Gastrocnemius medialis (tissue), 4 donors: Measurements from ENCODE around the gene ASZ1. TPM values are rescaled to one million over a fixed set of nuclear protein-coding genes. Genes with fewer than 3 reads are reported as not detected.

Experiments used
- ATAC-seq, 2 donors: fragments of 150-250 bp; one replicate each; pipeline ENCODE4 v1.9.1; 2016
- DNase-seq, 2 donors: peaks; one replicate each; pipeline ENCODE4 v3.0.0-alpha.2; 2019
- H3K27ac ChIP-seq, 4 donors: fragments of 200-600 bp; sonication (generic); 1 replicate in 1 of 4; 2 replicates in 3 of 4; pipeline ENCODE4 v1.5.1; 2016 to 2018; ENCODE audit warnings: mild to moderate bottlenecking in 2 of 4, moderate library complexity in 1 of 4
- H3K27me3 ChIP-seq, 3 donors: fragments of 200-600 bp; sonication (generic) in 2 of 3; 1 replicate in 1 of 3; 2 replicates in 2 of 3; pipeline versions ENCODE4 v1.5.1 to v1.6.0; 2016 to 2019; ENCODE audit warnings: mild to moderate bottlenecking in 1 of 3, moderate library complexity in 1 of 3
- H3K36me3 ChIP-seq, 2 donors: fragments of 200-600 bp; sonication (generic) in 1 of 2; one replicate each; pipeline ENCODE4 v1.5.1; 2017 to 2018
- H3K4me1 ChIP-seq, 2 donors: fragments of 200-600 bp; sonication (generic) in 1 of 2; one replicate each; pipeline ENCODE4 v1.5.1; 2016 to 2017; ENCODE audit warnings: mild to moderate bottlenecking in 2 of 2
- H3K4me3 ChIP-seq, 4 donors: fragments of 200-600 bp; sonication (generic) in 3 of 4; 1 replicate in 1 of 4; 2 replicates in 3 of 4; pipeline ENCODE4 v1.5.1; 2016 to 2019; ENCODE audit warnings: mild to moderate bottlenecking in 2 of 4
- H3K9me3 ChIP-seq, 3 donors: fragments of 200-600 bp; sonication (generic) in 2 of 3; 1 replicate in 1 of 3; 2 replicates in 2 of 3; pipeline ENCODE4 v1.5.1; 2016 to 2019
- POLR2A ChIP-seq, 2 donors: fragments of 450-650 bp; IDR thresholded peaks; one replicate each; pipeline ENCODE4 v1.6.1; 2017; ENCODE audit warnings: antibody characterized with exemption in 2 of 2, mild to moderate bottlenecking in 2 of 2, moderate library complexity in 2 of 2
- in situ Hi-C, 4 donors: fragments of 200-750 bp; cut with MboI; loops; one replicate each; pipeline versions ENCODE4 v1.15.0 to v1.8.0; 2017; ENCODE audit warnings: low sequenced_read_pairs in 4 of 4
- intact Hi-C: fragments of 100-400 bp; cut with DNase I; formaldehyde crosslinking; loops from one replicate; pipeline ENCODE4 v1.15.1; 2023; ENCODE audit warnings: low total_unique reads
- total RNA-seq, 4 donors: library from RNA; depleted of rRNA; stranded (reverse); fragments of >200 nt; gene quantifications; one replicate each; pipeline versions ENCODE4 v1.1.0 to v1.2.3, GENCODE V29; 2016
- TF ChIP-seq, protein P1 (sequence below), 5 experiments: fragments of 450-650 bp in 3 of 5; fragments of 200-600 bp in 2 of 5; sonication (generic) in 2 of 5; IDR thresholded peaks in 4 of 5; conservative IDR thresholded peaks in 1 of 5; 1 replicate in 4 of 5; 2 replicates in 1 of 5; pipeline ENCODE4 v1.5.1; 2016 to 2019; ENCODE audit warnings: antibody characterized with exemption in 5 of 5, mild to moderate bottlenecking in 3 of 5, moderate library complexity in 3 of 5

Gene ASZ1, protein sequence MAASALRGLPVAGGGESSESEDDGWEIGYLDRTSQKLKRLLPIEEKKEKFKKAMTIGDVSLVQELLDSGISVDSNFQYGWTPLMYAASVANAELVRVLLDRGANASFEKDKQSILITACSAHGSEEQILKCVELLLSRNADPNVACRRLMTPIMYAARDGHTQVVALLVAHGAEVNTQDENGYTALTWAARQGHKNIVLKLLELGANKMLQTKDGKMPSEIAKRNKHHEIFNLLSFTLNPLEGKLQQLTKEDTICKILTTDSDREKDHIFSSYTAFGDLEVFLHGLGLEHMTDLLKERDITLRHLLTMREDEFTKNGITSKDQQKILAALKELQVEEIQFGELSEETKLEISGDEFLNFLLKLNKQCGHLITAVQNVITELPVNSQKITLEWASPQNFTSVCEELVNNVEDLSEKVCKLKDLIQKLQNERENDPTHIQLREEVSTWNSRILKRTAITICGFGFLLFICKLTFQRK
- not detected for total RNA-seq

DNA sequence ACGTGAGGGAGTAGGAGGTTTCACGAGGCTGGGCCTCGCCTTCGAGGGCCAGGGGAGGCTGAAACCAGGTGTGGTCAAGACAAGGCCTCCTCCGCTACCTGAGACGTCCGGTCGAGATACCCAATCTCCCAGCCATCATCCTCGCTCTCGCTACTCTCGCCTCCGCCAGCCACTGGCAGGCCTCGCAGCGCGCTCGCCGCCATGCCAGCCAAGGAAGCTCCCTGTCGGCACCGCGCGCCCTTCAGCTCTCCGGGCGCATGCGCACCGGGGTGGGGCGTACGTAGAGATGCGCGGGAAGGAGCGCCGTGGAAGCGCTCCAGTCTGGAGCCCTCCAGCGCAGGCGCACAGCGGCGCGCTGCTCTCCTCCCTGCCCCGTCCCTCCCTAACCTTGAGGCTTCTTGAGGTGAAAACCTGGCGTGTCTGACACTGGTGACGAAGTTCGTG lies at the start of gene ASZ1:
ASZ1 (minus strand) TSS at position 236 of the 444 bp plus-strand sequence; CDS start at position 203, 33 bp downstream.
- TF ChIP-seq, protein P1, sequence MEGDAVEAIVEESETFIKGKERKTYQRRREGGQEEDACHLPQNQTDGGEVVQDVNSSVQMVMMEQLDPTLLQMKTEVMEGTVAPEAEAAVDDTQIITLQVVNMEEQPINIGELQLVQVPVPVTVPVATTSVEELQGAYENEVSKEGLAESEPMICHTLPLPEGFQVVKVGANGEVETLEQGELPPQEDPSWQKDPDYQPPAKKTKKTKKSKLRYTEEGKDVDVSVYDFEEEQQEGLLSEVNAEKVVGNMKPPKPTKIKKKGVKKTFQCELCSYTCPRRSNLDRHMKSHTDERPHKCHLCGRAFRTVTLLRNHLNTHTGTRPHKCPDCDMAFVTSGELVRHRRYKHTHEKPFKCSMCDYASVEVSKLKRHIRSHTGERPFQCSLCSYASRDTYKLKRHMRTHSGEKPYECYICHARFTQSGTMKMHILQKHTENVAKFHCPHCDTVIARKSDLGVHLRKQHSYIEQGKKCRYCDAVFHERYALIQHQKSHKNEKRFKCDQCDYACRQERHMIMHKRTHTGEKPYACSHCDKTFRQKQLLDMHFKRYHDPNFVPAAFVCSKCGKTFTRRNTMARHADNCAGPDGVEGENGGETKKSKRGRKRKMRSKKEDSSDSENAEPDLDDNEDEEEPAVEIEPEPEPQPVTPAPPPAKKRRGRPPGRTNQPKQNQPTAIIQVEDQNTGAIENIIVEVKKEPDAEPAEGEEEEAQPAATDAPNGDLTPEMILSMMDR (IDR thresholded peaks at IDR 0.05 in 4 of 5, conservative IDR thresholded peaks at IDR 0.05 in 1 of 5), result no peak
- no peak for TF ChIP-seq POLR2A (IDR thresholded peaks at IDR 0.05)
- no peaks in the 10 kb centered on the region for H3K27me3 ChIP-seq
- no peak within 1 kb of the TSS for H3K27ac ChIP-seq
- DNase-seq, result no peak
- no peaks in the 10 kb centered on the region for H3K9me3 ChIP-seq
- intact Hi-C loops (no loop called here), in situ Hi-C loops (no loop called here)
- H3K36me3 ChIP-seq, result no peaks in the 10 kb centered on the region
- no peak for ATAC-seq
- no peaks in the 10 kb centered on the region for H3K4me1 ChIP-seq
- no peak within 1 kb of the TSS for H3K4me3 ChIP-seq

DNA sequence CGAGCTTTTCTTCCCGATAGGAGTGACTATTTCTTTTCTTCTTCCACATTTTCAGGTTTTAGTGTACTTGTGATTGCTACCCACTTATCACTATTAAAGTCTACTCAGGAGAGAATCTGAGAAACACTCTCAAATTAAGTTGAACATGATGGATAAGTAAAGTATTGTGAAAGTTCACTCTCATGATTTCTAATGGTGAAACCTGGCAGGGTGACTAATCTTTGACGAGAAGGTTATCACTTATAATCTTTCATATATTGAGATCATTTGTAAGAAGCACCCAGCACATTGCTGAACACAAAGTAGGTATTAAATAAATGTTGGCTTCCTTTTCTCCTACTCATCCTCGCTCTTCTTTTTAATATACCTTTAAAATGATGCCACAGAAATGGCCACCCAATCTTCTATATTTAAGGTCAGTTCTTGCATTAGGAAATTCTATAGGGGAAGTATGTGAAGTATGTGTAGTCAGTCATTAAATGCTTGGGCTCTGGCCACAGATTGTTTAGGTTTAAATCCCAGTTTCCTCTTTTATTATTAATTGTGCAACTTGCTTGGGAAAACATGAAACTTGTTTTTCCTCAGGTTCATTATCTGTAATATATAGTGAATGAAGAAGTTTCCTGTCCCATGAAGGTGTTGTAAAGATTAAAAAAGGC lies 49.4 kb upstream of the ASZ1 start:
- TF ChIP-seq, protein P1 (IDR thresholded peaks at IDR 0.05 in 4 of 5, conservative IDR thresholded peaks at IDR 0.05 in 1 of 5), result no peak
- TF ChIP-seq POLR2A (IDR thresholded peaks at IDR 0.05), result no peak
- H3K27ac ChIP-seq, result no peak overlapping the region
- no peak overlapping the region for H3K4me3 ChIP-seq
- intact Hi-C loops (no loop called here), in situ Hi-C loops (no loop called here)
- no peak for ATAC-seq
- H3K9me3 ChIP-seq, result no peaks in the 10 kb centered on the region
- no peaks in the 10 kb centered on the region for H3K4me1 ChIP-seq
- H3K27me3 ChIP-seq, result peaks cover 21 to 22% (median 22%) of the 10 kb centered on the region in 3 donors
- no peak for DNase-seq
- no peaks in the 10 kb centered on the region for H3K36me3 ChIP-seq

DNA sequence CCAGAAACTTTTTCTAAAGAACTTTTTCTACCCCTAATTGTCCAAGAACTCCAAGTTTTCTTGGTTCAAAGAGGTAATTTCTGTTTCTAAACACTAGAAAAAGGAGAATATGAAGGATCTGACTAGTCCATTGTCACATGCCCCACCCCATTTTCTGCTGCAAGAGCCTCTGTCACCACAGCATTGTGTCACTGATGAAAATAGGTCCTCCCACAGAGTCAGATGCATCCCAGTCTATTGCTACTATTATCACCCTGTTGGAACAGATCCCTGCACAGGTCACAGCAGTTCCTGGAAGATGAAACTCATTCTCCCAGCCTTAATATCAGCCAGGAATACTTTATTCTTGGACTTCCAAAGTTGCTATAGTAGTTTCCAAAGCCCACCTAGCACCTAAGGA lies 45.0 kb upstream of the ASZ1 start:
- intact Hi-C loops (no loop called here), in situ Hi-C loops (no loop called here)
- no peaks in the 10 kb centered on the region for H3K27me3 ChIP-seq
- H3K4me3 ChIP-seq, result no peak overlapping the region
- no peak overlapping the region for H3K27ac ChIP-seq
- ATAC-seq (no peak), DNase-seq (no peak)
- H3K36me3 ChIP-seq, result no peaks in the 10 kb centered on the region
- no peaks in the 10 kb centered on the region for H3K9me3 ChIP-seq
- no peaks in the 10 kb centered on the region for H3K4me1 ChIP-seq
- no peak for TF ChIP-seq POLR2A (IDR thresholded peaks at IDR 0.05)
- TF ChIP-seq, protein P1 (IDR thresholded peaks at IDR 0.05 in 4 of 5, conservative IDR thresholded peaks at IDR 0.05 in 1 of 5), result no peak

DNA sequence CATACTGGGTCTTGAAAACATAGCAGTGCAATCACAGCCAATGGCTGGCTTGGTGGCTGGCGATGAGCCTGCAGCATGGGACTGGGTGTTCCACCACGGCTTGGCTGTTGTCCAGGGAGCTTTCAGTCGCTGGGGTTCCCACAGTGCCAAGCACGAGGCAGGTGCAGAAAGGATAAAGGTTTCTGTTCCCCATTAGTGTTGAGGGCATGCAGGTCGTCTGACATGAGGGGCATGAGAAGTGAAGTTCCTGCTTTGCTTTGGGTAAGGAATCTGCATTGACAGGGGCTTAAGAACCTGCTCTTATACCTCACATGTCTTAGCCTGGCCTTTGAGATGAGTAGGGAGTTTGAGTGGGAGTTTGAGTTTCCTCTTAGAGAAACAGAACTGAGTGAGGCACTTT lies 43.5 kb upstream of the ASZ1 start:
- H3K4me3 ChIP-seq, result no peak overlapping the region
- intact Hi-C loops, result no loop called here
- no peaks in the 10 kb centered on the region for H3K27me3 ChIP-seq
- no peak overlapping the region for H3K27ac ChIP-seq
- DNase-seq (no peak), ATAC-seq (no peak)
- H3K36me3 ChIP-seq, result no peaks in the 10 kb centered on the region
- in situ Hi-C loops, result no loop called here
- H3K4me1 ChIP-seq, result no peaks in the 10 kb centered on the region
- TF ChIP-seq, protein P1 (IDR thresholded peaks at IDR 0.05 in 4 of 5, conservative IDR thresholded peaks at IDR 0.05 in 1 of 5), result no peak
- TF ChIP-seq POLR2A (IDR thresholded peaks at IDR 0.05), result no peak
- no peaks in the 10 kb centered on the region for H3K9me3 ChIP-seq
